Thymus (tissue), 11 donors: Measurements from ENCODE around the gene TCAP. TPM values are rescaled to one million over a fixed set of nuclear protein-coding genes. Genes with fewer than 3 reads are reported as not detected.

Experiments
- DNase-seq, 9 donors: peaks; one replicate each; pipeline ENCODE4 v3.0.0-alpha.2; 2013; ENCODE audit warnings: low spot score in 9 of 9, low read depth in 6 of 9, missing footprints in 1 of 9
- H3K27ac ChIP-seq, 2 donors: one replicate each; pipeline ENCODE4 v1.5.1; 2013; ENCODE audit warnings: control low read depth in 1 of 2, low read depth in 1 of 2, low read length in 1 of 2, mild to moderate bottlenecking in 1 of 2, moderate library complexity in 1 of 2
- H3K27me3 ChIP-seq, 2 donors: one replicate each; pipeline ENCODE4 v1.5.1; 2013; ENCODE audit warnings: low read length in 1 of 2; ENCODE audit not compliant: control insufficient read depth in 2 of 2, insufficient read depth in 1 of 2
- H3K36me3 ChIP-seq, 2 donors: one replicate each; pipeline ENCODE4 v1.5.1; 2013; ENCODE audit warnings: low read length in 1 of 2, mild to moderate bottlenecking in 1 of 2, moderate library complexity in 1 of 2; ENCODE audit not compliant: control insufficient read depth in 2 of 2, insufficient read depth in 2 of 2
- H3K4me1 ChIP-seq, 2 donors: one replicate each; pipeline ENCODE4 v1.5.1; 2013; ENCODE audit warnings: low read length in 2 of 2; ENCODE audit not compliant: control insufficient read depth in 2 of 2, insufficient read depth in 2 of 2
- H3K4me3 ChIP-seq, 2 donors: one replicate each; pipeline ENCODE4 v1.5.1; 2013; ENCODE audit warnings: low read length in 2 of 2, control low read depth in 1 of 2, mild to moderate bottlenecking in 1 of 2
- H3K9me3 ChIP-seq, 2 donors: one replicate each; pipeline ENCODE4 v1.5.1; 2013; ENCODE audit warnings: low read length in 1 of 2, mild to moderate bottlenecking in 1 of 2; ENCODE audit not compliant: control insufficient read depth in 2 of 2, insufficient read depth in 1 of 2
- WGBS: extraction: QIAGEN DNeasy Blood & Tissue Kit; methylation state at CpG from one replicate; pipeline ENCODE4 v1.1.7; 2013; 5-methylcytosine and 5-hydroxymethylcytosine counted together
- polyA plus RNA-seq: library from polyadenylated mRNA; stranded (reverse); fragments of 200-250 nt; gene quantifications from one replicate; pipeline ENCODE4 v1.2.3, GENCODE V29; 2013
- total RNA-seq: library from RNA; stranded (reverse); fragments of 120-200 nt; gene quantifications from one replicate; pipeline ENCODE4 v1.2.4, GENCODE V29; 2013
- donor health status: healthy.

Gene TCAP
- total and polyA plus RNA-seq, 2 donors: 0.28 to 1.7 TPM

GRCh38 chr17:39661744-39662541 lies 3.2 kb upstream of the TCAP start:
- Histone ChIP-seq H3K4me1 (peaks cover 19 to 39% of the 10 kb centered on the region in 2 donors), H3K4me3 (no peak overlapping the region), H3K27ac (no peak overlapping the region), H3K36me3 (peaks cover 48 to 60% of the 10 kb centered on the region in 2 donors), H3K27me3 (peaks cover 16 to 24% of the 10 kb centered on the region in 2 donors), H3K9me3 (peaks cover 0 to 2% of the 10 kb centered on the region in 2 donors)
- DNase-seq: no peak
- 97% methylated on average over 8 of the region's 8 CpGs for WGBS

- H3K27me3 ChIP-seq: peaks cover 24 to 32% of the 10 kb centered on the region in 2 donors
- WGBS: 97% methylated on average over 22 of the region's 22 CpGs
- peaks cover 46 to 53% of the 10 kb centered on the region in 2 donors for H3K36me3 ChIP-seq
- no peak overlapping the region for H3K27ac ChIP-seq
- H3K9me3 ChIP-seq: peaks cover 0 to 7% of the 10 kb centered on the region in 2 donors
- no peak overlapping the region for H3K4me3 ChIP-seq
- DNase-seq: no peak
- peaks cover 18 to 44% of the 10 kb centered on the region in 2 donors for H3K4me1 ChIP-seq
Observed at GRCh38 chr17:39662551-39663339, 2.4 kb upstream of the TCAP start.

GRCh38 chr17:39663340-39663687 lies 1.8 kb upstream of the TCAP start:
- no peak overlapping the region for H3K4me3 ChIP-seq
- H3K36me3 ChIP-seq: peaks cover 40 to 47% of the 10 kb centered on the region in 2 donors
- 94% methylated on average over 4 of the region's 4 CpGs for WGBS
- peaks cover 15 to 40% of the 10 kb centered on the region in 2 donors for H3K4me1 ChIP-seq
- peaks cover 0 to 7% of the 10 kb centered on the region in 2 donors for H3K9me3 ChIP-seq
- DNase-seq: no peak
- no peak overlapping the region for H3K27ac ChIP-seq
- H3K27me3 ChIP-seq: peaks cover 28 to 38% of the 10 kb centered on the region in 2 donors

GRCh38 chr17:39663688-39664580 lies 1.2 kb upstream of the TCAP start:
- no peak for DNase-seq
- peaks cover 28 to 44% of the 10 kb centered on the region in 2 donors for H3K27me3 ChIP-seq
- peaks cover 37 to 41% of the 10 kb centered on the region in 2 donors for H3K36me3 ChIP-seq
- peaks cover 0 to 7% of the 10 kb centered on the region in 2 donors for H3K9me3 ChIP-seq
- H3K27ac ChIP-seq: no peak overlapping the region
- no peak overlapping the region for H3K4me3 ChIP-seq
- 92% methylated on average over 17 of the region's 17 CpGs for WGBS
- H3K4me1 ChIP-seq: peaks cover 12 to 38% of the 10 kb centered on the region in 2 donors

- H3K4me1 ChIP-seq: peaks cover 0 to 20% of the 10 kb centered on the region in 2 donors
- no peak overlapping the region for H3K4me3 ChIP-seq
- H3K27ac ChIP-seq: no peak overlapping the region
- no peak for DNase-seq
- WGBS: 84% methylated on average over 17 of the region's 17 CpGs
- peaks cover 35 to 62% of the 10 kb centered on the region in 2 donors for H3K27me3 ChIP-seq
- peaks cover 26 to 27% of the 10 kb centered on the region in 2 donors for H3K36me3 ChIP-seq
- H3K9me3 ChIP-seq: peaks cover 0 to 7% of the 10 kb centered on the region in 2 donors
Observed at GRCh38 chr17:39665642-39666224, 584 bp downstream of the TCAP start.

GRCh38 chr17:39666231-39666600 lies 1.1 kb downstream of the TCAP start:
- WGBS: 89% methylated on average over 2 of the region's 2 CpGs
- H3K27me3 ChIP-seq: peaks cover 35 to 67% of the 10 kb centered on the region in 2 donors
- H3K36me3 ChIP-seq: peaks cover 21 to 22% of the 10 kb centered on the region in 2 donors
- H3K9me3 ChIP-seq: peaks cover 0 to 7% of the 10 kb centered on the region in 2 donors
- no peak for DNase-seq
- H3K4me3 ChIP-seq: no peak overlapping the region
- H3K27ac ChIP-seq: no peak overlapping the region
- peaks cover 0 to 16% of the 10 kb centered on the region in 2 donors for H3K4me1 ChIP-seq

- no peak overlapping the region for H3K27ac ChIP-seq
- peaks cover 0 to 7% of the 10 kb centered on the region in 2 donors for H3K9me3 ChIP-seq
- DNase-seq: no peak
- no peak overlapping the region for H3K4me3 ChIP-seq
- H3K4me1 ChIP-seq: peaks cover 0 to 14% of the 10 kb centered on the region in 2 donors
- H3K27me3 ChIP-seq: peaks cover 35 to 72% of the 10 kb centered on the region in 2 donors
- H3K36me3 ChIP-seq: peaks cover 16 to 17% of the 10 kb centered on the region in 2 donors
- WGBS: 83% methylated on average over 11 of the region's 11 CpGs
Observed at GRCh38 chr17:39666601-39667261, 1.6 kb downstream of the TCAP start.
